ENCODE measurements around the gene CYP4F8. TPM values are rescaled to one million over a fixed set of nuclear protein-coding genes. Genes with fewer than 3 reads are reported as not detected.

The CYP4F8 gene
- total RNA-seq, 2 experiments from 2014 or later: not detected

GRCh38 chr19:15584095-15584494 is 30.9 kb upstream of the CYP4F8 start:
- Histone ChIP-seq H3K4me2 (ENCODE audit: low read length) (no peak overlapping the region), H3K36me3 (ENCODE audit: insufficient read depth, low read length) (no peaks in the 10 kb centered on the region), H3K9me3 (ENCODE audit: low read length) (no peaks in the 10 kb centered on the region), H3K27ac (ENCODE audit: low read depth, low read length, poor library complexity, severe bottlenecking) (no peak overlapping the region), H3K9me2 (ENCODE audit: insufficient read depth, low read length) (no peaks in the 10 kb centered on the region), H3K4me3 (ENCODE audit: low read depth, low read length, poor library complexity, severe bottlenecking) (no peak overlapping the region), H4K20me1 (ENCODE audit: insufficient read depth, low read length) (no peaks in the 10 kb centered on the region), H3K79me2 (ENCODE audit: insufficient read depth, low read depth, low read length) (no peaks in the 10 kb centered on the region), H2AFZ (ENCODE audit: low read length) (no peak overlapping the region), H3K4me1 (ENCODE audit: insufficient read depth, low read length, poor library complexity, severe bottlenecking) (no peaks in the 10 kb centered on the region)
- no peak for DNase-seq (ENCODE audit: low spot score)
- TF ChIP-seq EZH2phosphoT487 (IDR thresholded peaks at IDR 0.05; ENCODE audit: borderline replicate concordance, low read depth, low read length) (no peak), CTCF (conservative IDR thresholded peaks at IDR 0.05; ENCODE audit: low read length) (no peak)
- intact Hi-C loops (cut with micrococcal nuclease; ENCODE audit: unreplicated experiment): no loop called here
- POLR2A ChIA-PET: no interaction called here
- CTCF ChIA-PET (ENCODE audit: unreplicated experiment): no interaction called here
- no TSS peak for BruUV-seq (replicated peaks)

GRCh38 chr19:15584541-15585115 is 30.4 kb upstream of the CYP4F8 start:
- Histone ChIP-seq H3K79me2 (ENCODE audit: insufficient read depth, low read depth, low read length) (no peaks in the 10 kb centered on the region), H3K27ac (ENCODE audit: low read depth, low read length, poor library complexity, severe bottlenecking) (no peak overlapping the region), H3K36me3 (ENCODE audit: insufficient read depth, low read length) (no peaks in the 10 kb centered on the region), H3K9me2 (ENCODE audit: insufficient read depth, low read length) (no peaks in the 10 kb centered on the region), H3K4me2 (ENCODE audit: low read length) (no peak overlapping the region), H4K20me1 (ENCODE audit: insufficient read depth, low read length) (no peaks in the 10 kb centered on the region), H3K4me1 (ENCODE audit: insufficient read depth, low read length, poor library complexity, severe bottlenecking) (no peaks in the 10 kb centered on the region), H3K9me3 (ENCODE audit: low read length) (no peaks in the 10 kb centered on the region), H2AFZ (ENCODE audit: low read length) (no peak overlapping the region), H3K4me3 (ENCODE audit: low read depth, low read length, poor library complexity, severe bottlenecking) (no peak overlapping the region)
- POLR2A ChIA-PET: no interaction called here
- BruUV-seq (replicated peaks): no TSS peak
- CTCF ChIA-PET (ENCODE audit: unreplicated experiment): no interaction called here
- DNase-seq (ENCODE audit: low spot score): peak; percentile 53
- intact Hi-C loops (cut with micrococcal nuclease; ENCODE audit: unreplicated experiment): no loop called here
- TF ChIP-seq EZH2phosphoT487 (IDR thresholded peaks at IDR 0.05; ENCODE audit: borderline replicate concordance, low read depth, low read length) (no peak), CTCF (conservative IDR thresholded peaks at IDR 0.05; ENCODE audit: low read length) (peak; percentile 87)

GRCh38 chr19:15587663-15588062 is 27.4 kb upstream of the CYP4F8 start:
- BruUV-seq (replicated peaks): no TSS peak
- H3K4me3 ChIP-seq (ENCODE audit: low read depth, low read length, poor library complexity, severe bottlenecking): no peak overlapping the region
- no peaks in the 10 kb centered on the region for H4K20me1 ChIP-seq (ENCODE audit: insufficient read depth, low read length)
- ChIA-PET POLR2A (no interaction called here), CTCF (ENCODE audit: unreplicated experiment) (no interaction called here)
- H3K9me3 ChIP-seq (ENCODE audit: low read length): no peaks in the 10 kb centered on the region
- no peak for TF ChIP-seq CTCF (conservative IDR thresholded peaks at IDR 0.05; ENCODE audit: low read length)
- no peak for TF ChIP-seq EZH2phosphoT487 (IDR thresholded peaks at IDR 0.05; ENCODE audit: borderline replicate concordance, low read depth, low read length)
- H2AFZ ChIP-seq (ENCODE audit: low read length): no peak overlapping the region
- DNase-seq (ENCODE audit: low spot score): no peak
- no peaks in the 10 kb centered on the region for H3K9me2 ChIP-seq (ENCODE audit: insufficient read depth, low read length)
- H3K4me2 ChIP-seq (ENCODE audit: low read length): no peak overlapping the region
- H3K36me3 ChIP-seq (ENCODE audit: insufficient read depth, low read length): no peaks in the 10 kb centered on the region
- no peaks in the 10 kb centered on the region for H3K79me2 ChIP-seq (ENCODE audit: insufficient read depth, low read depth, low read length)
- no peak overlapping the region for H3K27ac ChIP-seq (ENCODE audit: low read depth, low read length, poor library complexity, severe bottlenecking)
- no peaks in the 10 kb centered on the region for H3K4me1 ChIP-seq (ENCODE audit: insufficient read depth, low read length, poor library complexity, severe bottlenecking)
- intact Hi-C loops (cut with micrococcal nuclease; ENCODE audit: unreplicated experiment): no loop called here
